ENCODE results near the gene ATG10. TPM values are rescaled to one million over a fixed set of nuclear protein-coding genes. Genes with fewer than 3 reads are reported as not detected.

ATG10 gene
- polyA plus RNA-seq, 1 donor from 2014 or later, result 12.1 TPM

- no peak overlapping the region for H3K4me2 ChIP-seq (ENCODE audit: low read length)
- no peaks in the 10 kb centered on the region for H3K9me3 ChIP-seq (ENCODE audit: low read length)
- no peak overlapping the region for H3K27ac ChIP-seq (ENCODE audit: low read length)
- H4K20me1 ChIP-seq (ENCODE audit: insufficient read depth), result no peaks in the 10 kb centered on the region
- H3K9me2 ChIP-seq (ENCODE audit: insufficient read depth, low read length), result no peaks in the 10 kb centered on the region
- no peaks in the 10 kb centered on the region for H3K27me3 ChIP-seq (ENCODE audit: insufficient read depth, low read depth, low read length)
- no peak overlapping the region for H3K4me3 ChIP-seq (ENCODE audit: low read length)
- H3F3A ChIP-seq (ENCODE audit: insufficient read depth, low read length, poor library complexity, severe bottlenecking), result no peaks in the 10 kb centered on the region
- no peak overlapping the region for H3K9ac ChIP-seq (ENCODE audit: low read length)
- no peaks in the 10 kb centered on the region for H3K36me3 ChIP-seq (ENCODE audit: insufficient read depth, low read length)
- TF ChIP-seq EP300 (conservative IDR thresholded peaks at IDR 0.05; ENCODE audit: poor library complexity, severe bottlenecking), result no peak
- TF ChIP-seq MXI1 (conservative IDR thresholded peaks at IDR 0.05; ENCODE audit: poor library complexity, severe bottlenecking), result no peak
- TF ChIP-seq, protein P1, sequence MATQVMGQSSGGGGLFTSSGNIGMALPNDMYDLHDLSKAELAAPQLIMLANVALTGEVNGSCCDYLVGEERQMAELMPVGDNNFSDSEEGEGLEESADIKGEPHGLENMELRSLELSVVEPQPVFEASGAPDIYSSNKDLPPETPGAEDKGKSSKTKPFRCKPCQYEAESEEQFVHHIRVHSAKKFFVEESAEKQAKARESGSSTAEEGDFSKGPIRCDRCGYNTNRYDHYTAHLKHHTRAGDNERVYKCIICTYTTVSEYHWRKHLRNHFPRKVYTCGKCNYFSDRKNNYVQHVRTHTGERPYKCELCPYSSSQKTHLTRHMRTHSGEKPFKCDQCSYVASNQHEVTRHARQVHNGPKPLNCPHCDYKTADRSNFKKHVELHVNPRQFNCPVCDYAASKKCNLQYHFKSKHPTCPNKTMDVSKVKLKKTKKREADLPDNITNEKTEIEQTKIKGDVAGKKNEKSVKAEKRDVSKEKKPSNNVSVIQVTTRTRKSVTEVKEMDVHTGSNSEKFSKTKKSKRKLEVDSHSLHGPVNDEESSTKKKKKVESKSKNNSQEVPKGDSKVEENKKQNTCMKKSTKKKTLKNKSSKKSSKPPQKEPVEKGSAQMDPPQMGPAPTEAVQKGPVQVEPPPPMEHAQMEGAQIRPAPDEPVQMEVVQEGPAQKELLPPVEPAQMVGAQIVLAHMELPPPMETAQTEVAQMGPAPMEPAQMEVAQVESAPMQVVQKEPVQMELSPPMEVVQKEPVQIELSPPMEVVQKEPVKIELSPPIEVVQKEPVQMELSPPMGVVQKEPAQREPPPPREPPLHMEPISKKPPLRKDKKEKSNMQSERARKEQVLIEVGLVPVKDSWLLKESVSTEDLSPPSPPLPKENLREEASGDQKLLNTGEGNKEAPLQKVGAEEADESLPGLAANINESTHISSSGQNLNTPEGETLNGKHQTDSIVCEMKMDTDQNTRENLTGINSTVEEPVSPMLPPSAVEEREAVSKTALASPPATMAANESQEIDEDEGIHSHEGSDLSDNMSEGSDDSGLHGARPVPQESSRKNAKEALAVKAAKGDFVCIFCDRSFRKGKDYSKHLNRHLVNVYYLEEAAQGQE (IDR thresholded peaks at IDR 0.05; ENCODE audit: borderline replicate concordance), result no peak
- no peaks in the 10 kb centered on the region for H3K79me2 ChIP-seq (replicated peaks; ENCODE audit: insufficient read depth, low read length)
- no peak overlapping the region for H2AFZ ChIP-seq (ENCODE audit: low read depth, low read length)
Observed at GRCh38 chr5:82158755-82159413, 187.1 kb downstream of the ATG10 start.

DNA sequence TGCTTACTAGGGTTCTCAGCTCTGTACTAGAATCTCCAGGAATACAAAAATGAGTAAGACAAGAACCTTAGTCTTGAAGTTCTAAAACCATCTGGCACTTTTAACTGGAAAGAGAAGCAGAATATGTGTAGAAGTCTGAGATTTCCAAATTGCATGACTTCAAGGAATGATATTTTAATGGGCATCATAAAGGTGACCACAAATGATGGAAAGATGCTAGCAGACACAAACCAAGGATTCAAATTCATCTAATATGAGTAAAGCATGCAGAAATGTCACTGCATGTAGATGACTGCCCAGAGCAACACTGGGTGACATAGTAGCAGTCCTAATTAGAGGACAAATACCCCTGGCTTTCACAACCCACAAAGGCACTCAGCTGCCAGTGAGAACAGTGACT is 189.1 kb downstream of the ATG10 start:
- no peak for TF ChIP-seq POLR2AphosphoS5 (IDR thresholded peaks at IDR 0.05)
- TF ChIP-seq MXI1 (conservative IDR thresholded peaks at IDR 0.05; ENCODE audit: poor library complexity, severe bottlenecking), result no peak
- TF ChIP-seq EP300 (conservative IDR thresholded peaks at IDR 0.05; ENCODE audit: poor library complexity, severe bottlenecking), result no peak
- TF ChIP-seq SMC3 (conservative IDR thresholded peaks at IDR 0.05; ENCODE audit: poor library complexity), result no peak
- TF ChIP-seq, protein P1 (IDR thresholded peaks at IDR 0.05; ENCODE audit: borderline replicate concordance), result no peak
- no peak for TF ChIP-seq RAD21 (conservative IDR thresholded peaks at IDR 0.05)
- TF ChIP-seq, protein P2, sequence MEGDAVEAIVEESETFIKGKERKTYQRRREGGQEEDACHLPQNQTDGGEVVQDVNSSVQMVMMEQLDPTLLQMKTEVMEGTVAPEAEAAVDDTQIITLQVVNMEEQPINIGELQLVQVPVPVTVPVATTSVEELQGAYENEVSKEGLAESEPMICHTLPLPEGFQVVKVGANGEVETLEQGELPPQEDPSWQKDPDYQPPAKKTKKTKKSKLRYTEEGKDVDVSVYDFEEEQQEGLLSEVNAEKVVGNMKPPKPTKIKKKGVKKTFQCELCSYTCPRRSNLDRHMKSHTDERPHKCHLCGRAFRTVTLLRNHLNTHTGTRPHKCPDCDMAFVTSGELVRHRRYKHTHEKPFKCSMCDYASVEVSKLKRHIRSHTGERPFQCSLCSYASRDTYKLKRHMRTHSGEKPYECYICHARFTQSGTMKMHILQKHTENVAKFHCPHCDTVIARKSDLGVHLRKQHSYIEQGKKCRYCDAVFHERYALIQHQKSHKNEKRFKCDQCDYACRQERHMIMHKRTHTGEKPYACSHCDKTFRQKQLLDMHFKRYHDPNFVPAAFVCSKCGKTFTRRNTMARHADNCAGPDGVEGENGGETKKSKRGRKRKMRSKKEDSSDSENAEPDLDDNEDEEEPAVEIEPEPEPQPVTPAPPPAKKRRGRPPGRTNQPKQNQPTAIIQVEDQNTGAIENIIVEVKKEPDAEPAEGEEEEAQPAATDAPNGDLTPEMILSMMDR (IDR thresholded peaks at IDR 0.05; ENCODE audit: poor library complexity, severe bottlenecking), result no peak
- TF ChIP-seq TAF1 (IDR thresholded peaks at IDR 0.05; ENCODE audit: low read depth), result no peak
- no peak for TF ChIP-seq EZH2 (IDR thresholded peaks at IDR 0.05; ENCODE audit: borderline replicate concordance, insufficient read depth, low read length, poor library complexity, severe bottlenecking)
- H3K9me3 ChIP-seq (ENCODE audit: low read length), result no peaks in the 10 kb centered on the region
- no peaks in the 10 kb centered on the region for H3F3A ChIP-seq (ENCODE audit: insufficient read depth, low read length, poor library complexity, severe bottlenecking)
- H3K9me2 ChIP-seq (ENCODE audit: insufficient read depth, low read length), result no peaks in the 10 kb centered on the region
- H3K9ac ChIP-seq (ENCODE audit: low read length), result no peak overlapping the region
- H3K27me3 ChIP-seq (ENCODE audit: insufficient read depth, low read depth, low read length), result no peaks in the 10 kb centered on the region
- H3K27ac ChIP-seq (ENCODE audit: low read length), result no peak overlapping the region
- no peak overlapping the region for H2AFZ ChIP-seq (ENCODE audit: low read depth, low read length)
- no peaks in the 10 kb centered on the region for H4K20me1 ChIP-seq (ENCODE audit: insufficient read depth)
- H3K4me2 ChIP-seq (ENCODE audit: low read length), result no peak overlapping the region
- H3K4me3 ChIP-seq (ENCODE audit: low read length), result no peak overlapping the region
- H3K79me2 ChIP-seq (replicated peaks; ENCODE audit: insufficient read depth, low read length), result no peaks in the 10 kb centered on the region
- no peaks in the 10 kb centered on the region for H3K36me3 ChIP-seq (ENCODE audit: insufficient read depth, low read length)

All from neural cell (in vitro differentiated cells).